Fibroblast of skin of left quadriceps (primary cell): Measurements from ENCODE around the gene IGFALS.

ENCODE experiments used
- DNase-seq, 2 experiments: peaks; one replicate each; pipeline ENCODE4 v3.0.0-alpha.2; 2013; ENCODE audit warnings: low read depth in 2 of 2

Gene IGFALS

DNA sequence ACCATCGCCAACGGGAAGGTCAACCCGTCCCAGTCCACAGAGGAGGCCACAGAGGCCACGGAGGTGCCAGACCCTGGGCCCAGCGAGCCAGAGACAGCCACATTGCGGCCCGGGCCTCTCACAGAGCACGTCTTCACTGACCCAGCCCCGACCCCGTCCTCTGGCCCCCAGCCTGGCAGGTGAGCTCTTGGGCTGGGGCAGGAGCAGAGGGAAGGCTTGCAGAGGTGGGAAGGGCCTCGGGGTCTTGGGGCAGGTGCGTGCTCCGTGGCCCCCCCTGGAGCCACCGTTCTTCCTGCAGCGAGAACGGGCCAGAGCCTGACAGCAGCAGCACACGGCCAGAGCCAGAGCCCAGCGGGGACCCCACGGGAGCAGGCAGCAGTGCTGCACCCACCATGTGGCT is 27.3 kb downstream of the IGFALS start:
- DNase-seq = no peak

DNA sequence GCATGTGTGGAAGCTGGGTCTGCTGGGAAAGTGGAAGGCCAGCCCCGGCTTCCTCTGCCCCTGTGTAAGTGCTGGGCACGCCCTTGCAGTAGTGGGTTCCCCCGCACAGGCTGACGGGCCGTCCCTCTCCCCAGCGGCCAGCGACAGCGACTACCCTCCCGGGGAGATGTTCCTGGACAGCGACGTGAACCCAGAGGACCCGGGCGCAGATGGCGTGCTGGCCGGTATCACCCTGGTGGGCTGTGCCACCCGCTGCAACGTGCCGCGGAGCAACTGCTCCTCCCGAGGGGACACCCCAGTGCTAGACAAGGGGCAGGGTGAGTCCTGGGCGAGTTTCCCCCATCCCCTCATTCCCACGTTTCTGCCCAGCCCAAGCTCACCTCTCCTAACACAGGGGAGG is 27.7 kb downstream of the IGFALS start:
- DNase-seq = no peak

DNA sequence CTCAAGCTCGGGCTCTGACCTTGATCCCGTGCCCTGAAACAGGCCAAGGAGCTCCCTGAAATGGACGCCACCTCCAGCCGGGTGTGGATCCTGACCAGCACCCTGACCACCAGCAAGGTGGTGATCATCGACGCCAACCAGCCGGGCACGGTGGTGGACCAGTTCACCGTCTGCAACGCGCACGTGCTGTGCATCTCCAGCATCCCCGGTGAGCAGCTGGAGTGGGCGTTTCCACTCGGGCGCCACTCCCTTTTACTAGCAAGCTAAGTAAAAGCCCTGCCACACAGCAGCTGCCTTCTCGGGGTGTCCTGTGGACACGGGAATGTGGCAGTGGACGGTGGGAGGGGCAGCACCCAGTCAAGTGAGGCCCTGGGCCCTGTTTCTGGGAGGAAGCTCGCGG is 28.5 kb downstream of the IGFALS start:
- DNase-seq = no peak

DNA sequence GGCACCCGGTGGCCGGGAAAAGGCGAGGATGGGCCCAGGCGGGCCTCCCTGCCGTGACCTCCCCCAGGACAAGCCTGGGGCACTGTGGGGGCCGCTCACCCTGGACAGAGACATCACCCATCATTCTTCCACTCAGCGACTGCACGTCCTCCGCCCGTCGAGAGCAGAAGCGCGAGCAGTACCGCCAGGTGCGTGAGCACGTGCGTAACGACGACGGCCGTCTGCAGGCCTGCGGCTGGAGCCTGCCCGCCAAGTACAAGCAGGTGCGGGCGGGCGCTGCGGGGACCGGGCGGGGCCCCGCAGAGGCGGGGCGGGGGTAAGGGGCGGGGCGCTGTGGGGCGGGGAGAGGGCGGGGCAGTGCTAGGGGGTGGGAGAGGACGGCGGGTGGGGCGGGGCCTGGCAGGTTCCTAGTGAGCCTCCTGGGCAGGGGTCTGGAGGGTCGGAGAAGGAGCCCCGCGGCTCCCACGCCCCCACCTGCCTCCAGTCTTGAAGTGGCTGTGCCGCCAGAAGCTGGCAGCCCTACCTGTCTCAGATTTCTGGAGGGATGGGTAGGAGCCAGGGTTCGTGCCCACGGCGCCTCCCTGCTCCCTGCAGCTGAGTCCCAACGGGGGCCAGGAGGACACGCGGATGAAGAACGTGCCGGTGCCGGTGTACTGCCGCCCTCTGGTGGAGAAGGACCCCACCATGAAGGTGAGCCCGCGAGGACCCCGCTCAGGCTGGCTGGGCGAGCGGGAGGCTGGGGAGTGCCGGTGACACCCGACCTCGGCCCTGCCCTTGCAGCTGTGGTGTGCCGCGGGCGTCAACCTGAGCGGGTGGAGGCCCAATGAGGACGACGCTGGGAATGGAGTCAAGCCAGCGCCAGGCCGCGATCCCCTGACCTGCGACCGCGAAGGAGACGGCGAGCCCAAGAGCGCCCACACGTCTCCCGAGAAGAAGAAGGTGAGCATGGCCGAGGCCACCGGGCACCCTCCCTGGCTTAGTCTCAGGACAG is 29.7 kb downstream of the IGFALS start:
- no peak for DNase-seq

DNA sequence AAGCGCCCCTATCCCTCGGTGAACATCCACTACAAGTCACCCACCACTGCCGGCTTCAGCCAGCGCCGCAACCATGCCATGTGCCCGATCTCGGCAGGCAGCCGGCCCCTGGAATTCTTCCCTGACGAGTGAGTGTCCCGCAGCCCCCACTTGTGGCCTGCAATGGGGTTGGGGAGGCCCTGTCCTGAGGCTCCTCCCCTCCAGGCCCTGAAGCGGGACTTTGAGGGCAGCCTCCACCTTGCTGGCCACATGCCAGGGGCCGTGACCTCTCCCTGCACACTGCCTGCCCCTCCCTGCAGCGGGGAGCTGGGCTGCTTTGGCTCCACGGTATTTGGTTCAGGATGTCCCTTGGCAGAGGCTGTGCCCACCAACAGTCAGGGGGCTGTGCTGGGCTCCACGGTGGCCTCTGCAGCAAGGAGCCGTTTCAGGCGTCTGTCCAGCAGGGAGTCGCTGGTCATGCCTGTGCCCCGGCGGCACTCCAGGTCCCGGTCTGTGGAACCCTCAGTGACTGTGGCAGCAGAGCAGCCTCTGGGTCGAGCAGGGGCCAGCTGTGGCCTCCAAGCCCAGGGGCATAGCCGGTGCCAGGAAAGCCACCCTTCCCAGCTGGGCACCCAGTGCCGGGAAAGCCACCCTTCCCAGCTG is 30.5 kb downstream of the IGFALS start:
- no peak for DNase-seq

DNA sequence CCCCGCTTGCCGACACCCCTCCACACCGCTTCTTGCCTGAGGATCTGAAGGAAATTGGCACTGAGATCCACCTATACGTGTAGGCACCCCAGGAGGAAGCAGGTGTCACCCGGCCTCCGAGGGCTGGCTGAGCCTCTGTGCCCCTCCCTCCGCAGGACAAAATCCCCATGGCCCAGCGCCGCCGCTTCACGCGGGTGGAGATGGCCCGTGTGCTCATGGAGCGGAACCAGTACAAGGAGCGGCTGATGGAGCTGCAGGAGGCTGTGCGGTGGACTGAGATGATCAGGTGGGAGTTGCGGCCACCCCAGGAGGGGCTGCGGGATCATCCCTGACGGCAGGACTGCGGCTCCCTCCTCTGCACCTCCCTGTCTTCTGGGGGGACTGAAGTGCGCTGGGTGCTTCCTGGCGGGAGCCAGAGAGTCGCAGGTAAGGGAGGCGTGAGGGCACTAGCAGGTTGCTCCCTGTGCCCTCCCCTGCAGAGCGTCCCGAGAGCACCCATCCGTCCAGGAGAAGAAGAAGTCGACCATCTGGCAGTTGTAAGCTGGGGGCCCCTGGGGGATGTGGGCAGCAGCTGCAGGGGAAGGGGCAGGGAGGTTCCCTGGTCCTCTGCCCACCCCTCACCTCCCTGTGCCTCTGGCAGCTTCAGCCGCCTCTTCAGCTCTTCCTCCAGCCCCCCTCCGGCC is 31.2 kb downstream of the IGFALS start:
- DNase-seq = no peak

DNA sequence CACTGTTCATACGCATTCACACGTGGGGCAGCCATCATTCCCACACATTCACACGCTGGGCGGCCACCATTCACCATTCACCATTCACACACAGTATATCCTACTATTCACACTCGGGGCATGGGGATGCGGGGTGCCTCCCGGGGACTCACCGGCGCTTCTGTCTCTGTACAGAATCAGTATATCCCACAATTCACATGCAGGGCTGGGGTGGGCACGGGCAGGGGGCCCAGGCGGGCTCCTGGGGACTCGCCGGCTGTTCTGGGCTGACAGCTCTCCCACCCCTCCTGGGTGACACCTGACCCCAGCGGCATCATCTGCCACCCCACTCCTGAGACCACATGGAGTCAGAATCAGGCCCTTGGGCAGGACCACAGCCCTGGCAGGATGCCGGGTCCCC is 31.8 kb downstream of the IGFALS start:
- no peak for DNase-seq

DNA sequence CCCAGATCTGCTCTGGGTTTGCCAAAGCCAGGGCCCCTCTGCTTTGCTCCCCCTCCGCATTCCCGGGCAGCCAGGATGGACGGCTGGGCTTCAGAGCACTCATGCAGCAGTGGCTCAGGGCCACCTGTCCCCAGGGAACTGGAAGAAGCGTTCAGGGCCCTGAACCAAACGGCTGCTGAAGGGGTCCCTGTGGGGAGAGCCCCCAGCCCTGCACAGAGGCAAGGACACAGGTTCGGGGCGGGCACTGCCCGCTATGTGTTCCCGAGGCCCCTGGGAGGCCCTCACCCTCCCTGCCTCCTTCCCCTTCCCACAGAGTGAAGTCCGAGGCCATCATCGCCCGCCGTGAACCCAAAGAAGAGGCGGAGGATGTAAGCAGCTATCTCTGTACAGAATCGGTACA is 32.6 kb downstream of the IGFALS start:
- no peak for DNase-seq

DNA sequence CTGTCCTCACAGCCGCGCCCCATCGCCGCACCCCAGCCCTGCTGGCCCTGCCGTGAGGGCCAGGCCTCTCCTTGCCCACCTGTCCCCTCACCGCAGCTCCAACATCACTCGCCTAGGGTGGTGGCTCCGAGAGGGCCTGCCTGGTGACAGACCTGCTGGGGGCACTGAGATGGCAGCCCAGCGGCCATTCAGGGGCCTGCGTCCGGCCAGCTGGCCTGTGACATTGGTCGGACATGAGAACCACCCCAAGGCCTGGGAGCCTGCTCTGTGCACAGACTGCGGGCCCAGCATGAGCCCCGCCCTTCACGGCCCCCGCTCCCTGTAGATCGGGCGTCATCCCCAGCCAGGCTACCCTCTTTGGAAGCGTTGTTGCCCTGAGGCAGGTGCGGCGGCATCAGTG is 34.0 kb downstream of the IGFALS start:
- no peak for DNase-seq

DNA sequence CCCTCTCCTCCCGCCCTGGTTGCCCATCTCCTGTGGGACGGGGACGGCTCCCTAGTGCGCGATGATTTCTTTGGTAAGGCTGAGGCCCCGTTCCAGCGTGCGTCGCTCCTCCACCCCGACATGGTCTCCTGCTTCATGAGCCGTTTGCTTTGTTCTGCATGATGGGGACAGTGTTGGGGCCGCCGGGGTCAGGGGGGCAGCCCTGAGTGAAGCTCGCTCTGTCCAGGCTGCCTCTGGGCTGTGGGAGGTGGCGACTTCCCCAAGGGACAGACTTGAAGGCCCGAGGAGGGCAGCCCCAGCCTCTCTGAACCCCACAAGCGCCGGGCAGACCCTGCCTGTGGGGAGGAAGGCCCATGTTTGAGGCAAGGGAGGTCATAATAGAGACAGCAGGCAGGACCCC is 34.6 kb downstream of the IGFALS start:
- no peak for DNase-seq

DNA sequence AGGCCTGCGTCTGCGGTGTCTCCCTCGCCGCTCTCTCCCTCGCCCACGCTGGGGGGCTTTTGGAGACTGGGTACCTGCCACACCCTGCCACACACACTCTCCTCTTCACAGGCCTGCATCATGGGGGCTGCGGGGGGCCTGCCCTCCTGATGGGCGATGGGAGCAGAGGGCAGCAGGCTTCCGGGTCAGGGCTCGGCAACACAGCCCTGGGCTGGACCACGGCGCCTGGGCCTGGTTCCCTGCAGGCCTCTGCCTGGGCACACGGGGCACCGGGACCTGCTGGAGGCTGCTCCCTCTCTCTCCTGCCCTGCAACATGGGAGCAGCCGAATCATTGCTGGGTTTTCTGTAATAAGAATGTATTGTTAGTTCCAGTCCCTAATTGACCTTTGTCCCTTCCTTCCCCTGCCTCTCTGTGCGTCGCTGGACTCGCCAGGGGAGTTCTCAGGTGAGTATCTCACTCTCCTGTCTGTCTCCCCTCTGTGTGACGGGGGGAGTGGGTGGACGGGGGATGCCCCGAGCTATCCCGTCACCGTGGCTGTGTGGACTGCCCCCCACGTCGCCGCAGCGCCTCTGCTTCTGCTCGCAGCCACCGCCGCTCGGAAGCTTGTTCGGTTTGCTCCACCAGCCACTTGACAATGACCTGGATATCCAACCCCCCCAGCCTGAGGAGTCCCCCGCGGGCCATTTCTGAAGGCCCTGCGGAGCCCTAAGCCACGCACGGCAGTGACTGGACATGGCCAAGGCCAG is 35.6 kb downstream of the IGFALS start:
- DNase-seq = no peak

DNA sequence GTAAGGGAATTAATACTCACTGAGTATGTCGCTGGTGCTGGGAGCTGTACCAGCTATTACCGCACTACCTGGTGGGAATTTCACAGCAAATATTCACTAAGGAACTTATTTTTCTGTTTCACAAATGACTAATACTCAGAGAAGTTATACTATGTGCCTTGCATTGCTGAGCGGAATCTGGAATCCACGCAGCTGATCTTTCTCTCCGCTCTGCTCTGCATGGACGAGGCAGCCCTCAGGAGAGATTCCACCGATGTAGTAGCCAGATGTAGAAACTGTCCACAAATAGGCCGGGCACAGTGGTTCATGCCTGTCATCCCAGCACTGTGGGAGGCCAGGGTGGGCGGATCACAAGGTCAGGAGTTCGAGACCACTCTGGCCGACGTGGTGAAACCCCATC is 39.3 kb downstream of the IGFALS start:
- no peak for DNase-seq

DNA sequence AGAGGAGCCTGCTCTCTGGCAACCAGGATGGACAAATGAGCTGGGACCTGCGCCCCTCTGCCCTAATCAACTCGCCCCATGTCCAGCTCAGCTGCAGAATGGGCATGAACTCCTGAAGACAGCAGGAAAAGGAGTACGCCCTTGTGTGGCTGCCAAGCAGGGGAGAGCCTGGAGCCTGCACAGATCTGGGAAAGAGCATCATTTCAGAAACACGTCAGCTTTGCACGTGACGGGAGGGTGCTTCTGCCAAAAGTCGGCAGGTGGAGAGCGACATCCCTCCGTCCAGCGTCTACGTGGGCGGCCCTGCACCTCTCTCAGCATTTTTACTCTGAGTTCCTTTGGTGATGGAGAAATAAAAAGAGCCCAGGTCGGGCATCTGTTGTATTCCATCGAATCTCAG is 40.7 kb downstream of the IGFALS start:
- DNase-seq = no peak

DNA sequence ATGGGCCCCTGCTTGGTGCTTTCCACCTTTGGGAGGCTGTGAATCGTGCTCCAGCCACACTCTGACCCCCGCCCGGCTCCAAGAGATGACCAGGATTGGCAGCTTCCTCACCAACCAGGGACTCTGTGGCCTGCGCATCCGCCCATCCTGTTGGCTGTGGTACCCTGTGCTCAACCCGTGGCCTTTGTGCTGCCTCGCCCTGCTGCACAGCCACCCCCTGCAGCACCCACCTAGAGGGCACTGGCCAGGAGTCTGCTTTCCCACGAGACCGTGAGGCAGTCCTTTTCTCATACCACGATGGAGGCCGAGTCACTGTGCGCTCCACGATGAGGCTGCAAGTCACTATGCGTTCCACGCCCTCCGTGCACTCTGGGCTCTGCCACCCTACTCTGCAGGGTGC is 41.6 kb downstream of the IGFALS start:
- DNase-seq = no peak

DNA sequence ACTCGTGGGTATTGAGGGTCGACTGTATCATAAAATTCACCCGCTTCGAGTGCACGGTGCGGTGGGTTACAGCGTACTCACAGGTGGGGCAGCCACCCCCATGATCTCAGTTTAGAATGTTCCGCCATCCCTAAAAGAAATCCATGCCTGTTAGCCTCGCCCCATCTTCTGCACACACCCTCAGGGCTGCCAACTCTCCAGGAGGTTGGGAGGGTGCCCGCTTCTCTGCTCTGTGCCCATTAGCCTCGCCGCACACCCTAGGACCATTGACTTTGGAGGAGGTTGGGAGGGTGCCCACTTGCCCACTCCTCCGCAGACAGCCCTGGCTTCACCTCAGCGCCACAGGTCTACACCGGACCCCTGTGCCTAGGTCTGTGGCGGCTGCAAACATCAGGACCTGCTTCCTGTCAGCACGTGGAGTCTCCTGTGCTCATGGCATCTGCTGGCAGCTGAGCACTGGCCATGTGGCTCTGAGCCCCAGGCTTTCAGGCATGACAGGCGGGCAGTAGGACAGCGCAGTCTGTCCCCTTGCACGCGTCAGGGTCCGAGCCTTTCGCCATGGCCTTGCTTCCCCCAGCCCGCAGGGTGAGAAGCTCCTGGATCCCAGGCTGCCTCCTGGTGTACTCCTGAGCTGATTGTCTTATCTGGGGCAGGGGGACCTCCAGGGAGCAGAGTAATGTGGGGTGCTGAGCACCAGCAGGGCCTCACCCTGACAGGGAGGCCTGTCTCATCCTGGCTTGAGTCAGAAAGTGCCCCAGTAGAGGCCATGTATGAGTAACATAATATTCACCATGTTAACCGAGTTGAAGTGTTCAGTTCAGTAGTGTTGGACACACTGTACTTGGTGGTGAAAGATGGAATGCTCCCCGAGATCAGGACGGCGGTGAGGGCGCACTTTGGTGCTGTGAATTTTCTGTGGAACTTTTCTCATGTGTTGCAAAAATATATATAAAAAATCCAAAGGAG is 44.1 kb downstream of the IGFALS start:
- no peak for DNase-seq

DNA sequence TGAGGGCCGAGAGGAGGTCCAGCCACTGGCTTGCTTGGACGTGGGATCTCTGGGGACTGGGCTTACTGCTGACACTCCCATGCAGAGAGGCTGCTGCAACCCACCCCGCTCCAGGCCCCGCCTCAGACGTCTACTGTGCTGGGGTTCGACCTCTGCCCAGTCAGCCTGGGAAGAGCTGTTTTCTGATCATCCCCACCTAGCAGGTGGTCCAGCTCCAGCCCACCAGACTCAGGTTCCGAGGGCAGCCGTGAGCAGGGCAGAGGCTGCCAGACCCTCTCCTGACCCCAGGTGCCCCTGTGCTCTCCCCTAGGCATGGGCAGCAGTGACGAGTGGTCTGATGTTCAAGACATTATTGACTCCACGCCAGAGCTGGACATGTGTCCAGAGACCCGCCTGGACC is 45.6 kb downstream of the IGFALS start:
- no peak for DNase-seq

DNA sequence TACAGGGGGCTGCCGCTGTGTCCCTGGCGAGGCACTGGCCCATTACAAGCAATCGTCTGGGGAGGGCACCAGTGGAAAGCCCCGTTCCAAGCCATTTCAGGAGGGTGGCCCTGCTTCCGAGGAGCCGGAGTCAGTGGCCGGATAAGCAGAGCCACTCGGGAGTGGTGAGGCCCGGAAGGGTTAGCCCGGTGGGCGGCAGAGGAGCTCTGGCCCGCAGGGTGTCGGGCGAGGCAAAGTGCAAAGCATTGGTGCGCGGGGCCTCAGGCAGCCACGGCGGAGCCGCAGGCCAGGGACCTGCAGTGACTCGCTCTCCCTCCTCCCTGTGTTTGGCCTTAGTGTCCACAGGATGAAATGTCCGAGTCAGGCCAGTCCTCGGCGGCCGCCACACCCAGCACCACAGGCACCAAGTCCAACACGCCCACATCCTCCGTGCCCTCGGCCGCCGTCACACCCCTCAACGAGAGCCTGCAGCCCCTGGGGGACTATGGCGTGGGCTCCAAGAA is 46.8 kb downstream of the IGFALS start:
- DNase-seq = no peak

DNA sequence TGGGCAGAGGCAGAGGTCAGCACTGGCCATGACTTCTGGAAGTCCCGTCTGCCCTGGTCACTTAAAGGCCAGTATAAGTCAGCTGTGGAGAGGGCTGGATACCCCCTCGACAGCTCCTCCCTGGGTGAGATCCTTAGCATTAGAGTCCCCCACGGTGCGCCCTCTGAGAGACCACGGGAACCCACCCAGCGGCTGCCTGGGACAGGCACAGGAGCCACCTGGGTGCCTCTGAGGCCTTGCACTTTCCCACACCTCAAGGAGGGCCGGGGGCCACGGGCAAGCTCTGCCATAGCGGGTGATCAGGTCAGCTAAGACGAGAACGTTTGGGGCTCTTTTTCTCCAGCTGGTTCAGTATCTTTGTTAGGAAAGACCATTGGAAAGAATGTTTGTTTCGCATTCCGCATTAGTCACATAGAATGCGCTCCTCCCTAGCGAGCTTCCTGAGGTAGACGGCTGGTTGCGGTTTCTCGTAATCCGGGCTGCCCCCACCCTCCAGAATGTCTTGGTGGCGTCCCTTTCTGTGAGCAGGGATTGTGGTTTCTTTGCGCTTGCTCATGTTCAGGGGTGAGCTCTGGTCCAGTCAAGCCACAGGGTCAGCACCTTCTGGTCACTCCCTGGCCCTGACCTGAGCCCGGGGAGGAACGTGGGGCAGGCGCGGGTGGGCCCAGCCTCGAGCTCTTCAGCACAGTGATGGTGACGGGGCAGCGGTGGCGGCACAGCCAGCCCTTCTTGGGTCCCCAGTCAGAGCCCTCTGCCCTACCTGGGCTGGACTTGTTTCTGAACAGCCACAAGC is 47.4 kb downstream of the IGFALS start:
- DNase-seq = no peak

DNA sequence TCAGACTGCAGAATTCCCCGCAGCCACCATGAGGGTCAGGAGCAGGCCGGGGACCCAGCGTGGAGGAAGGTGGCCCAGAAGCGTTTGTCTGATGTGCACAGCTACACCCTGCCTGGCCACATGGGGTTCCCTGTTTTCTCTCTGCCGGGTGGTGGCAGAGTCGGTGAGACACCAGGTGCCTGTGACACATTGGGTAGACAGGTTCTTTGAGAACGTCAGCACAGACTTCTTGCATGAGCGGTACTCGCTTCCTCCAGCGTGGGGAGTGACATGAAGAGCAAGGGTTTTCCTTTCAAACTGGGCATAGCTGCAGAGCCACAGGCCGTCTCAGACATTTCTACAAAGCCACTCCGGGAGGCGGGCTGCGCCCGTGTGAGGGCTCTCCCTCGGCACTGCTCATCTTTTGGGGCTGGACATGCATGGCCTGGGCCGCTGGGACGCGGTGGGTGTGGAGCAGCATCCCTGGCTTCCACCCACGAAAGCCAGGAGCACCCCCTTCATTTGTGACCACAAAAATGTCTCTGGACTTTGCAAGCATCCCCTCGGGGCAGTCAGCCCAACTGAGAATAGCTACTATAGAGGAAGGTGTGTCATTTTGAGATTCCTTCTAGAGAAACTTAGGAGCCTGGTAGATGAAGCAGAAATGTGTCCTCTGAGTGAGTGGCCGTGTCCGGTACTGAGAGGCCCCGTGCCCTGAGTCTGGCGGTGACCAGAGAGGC is 48.2 kb downstream of the IGFALS start:
- DNase-seq = peak; percentile 40 to 49
